ENCODE results near the gene PFKFB2.

DNA sequence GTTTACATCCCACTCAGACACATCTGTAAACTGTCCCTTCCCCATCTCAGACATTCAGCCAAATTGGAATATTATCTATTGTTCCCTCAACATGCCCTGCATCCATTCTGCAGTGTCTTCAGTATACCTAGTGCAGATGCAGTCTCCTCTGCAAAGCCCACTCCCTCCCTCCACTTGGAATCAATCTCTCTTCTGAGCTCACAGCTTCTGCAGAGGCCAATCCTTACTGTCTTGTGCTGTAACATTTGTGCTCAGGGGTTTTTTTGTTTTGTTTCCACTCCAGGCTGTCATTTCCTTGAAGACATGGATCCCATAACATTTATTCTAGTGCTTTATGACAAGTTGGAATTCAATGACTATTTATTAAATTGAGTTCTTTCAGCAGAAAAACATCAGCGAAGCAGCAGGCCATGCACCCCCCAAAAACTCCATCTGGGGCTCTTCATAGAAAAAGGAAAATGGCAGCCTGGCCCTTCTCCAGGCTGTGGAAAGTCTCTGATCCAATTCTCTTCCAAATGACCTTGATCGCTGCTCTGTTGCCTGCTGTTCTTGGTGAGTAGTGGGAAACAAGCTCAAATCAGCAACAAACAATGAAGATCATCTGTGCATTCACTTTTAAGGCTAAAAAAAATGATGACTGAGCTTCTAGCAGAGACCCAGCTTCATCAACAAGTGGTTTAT lies 59.7 kb downstream of the PFKFB2 start:
- TF ChIP-seq, protein P1, sequence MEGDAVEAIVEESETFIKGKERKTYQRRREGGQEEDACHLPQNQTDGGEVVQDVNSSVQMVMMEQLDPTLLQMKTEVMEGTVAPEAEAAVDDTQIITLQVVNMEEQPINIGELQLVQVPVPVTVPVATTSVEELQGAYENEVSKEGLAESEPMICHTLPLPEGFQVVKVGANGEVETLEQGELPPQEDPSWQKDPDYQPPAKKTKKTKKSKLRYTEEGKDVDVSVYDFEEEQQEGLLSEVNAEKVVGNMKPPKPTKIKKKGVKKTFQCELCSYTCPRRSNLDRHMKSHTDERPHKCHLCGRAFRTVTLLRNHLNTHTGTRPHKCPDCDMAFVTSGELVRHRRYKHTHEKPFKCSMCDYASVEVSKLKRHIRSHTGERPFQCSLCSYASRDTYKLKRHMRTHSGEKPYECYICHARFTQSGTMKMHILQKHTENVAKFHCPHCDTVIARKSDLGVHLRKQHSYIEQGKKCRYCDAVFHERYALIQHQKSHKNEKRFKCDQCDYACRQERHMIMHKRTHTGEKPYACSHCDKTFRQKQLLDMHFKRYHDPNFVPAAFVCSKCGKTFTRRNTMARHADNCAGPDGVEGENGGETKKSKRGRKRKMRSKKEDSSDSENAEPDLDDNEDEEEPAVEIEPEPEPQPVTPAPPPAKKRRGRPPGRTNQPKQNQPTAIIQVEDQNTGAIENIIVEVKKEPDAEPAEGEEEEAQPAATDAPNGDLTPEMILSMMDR (conservative IDR thresholded peaks at IDR 0.05 in 1 of 2, IDR thresholded peaks at IDR 0.05 in 1 of 2; ENCODE audit: extremely low read depth in 1 of 2, insufficient read depth in 1 of 2, low read depth in 1 of 2, low read length in 2 of 2) = no peak
- no peak for TF ChIP-seq EZH2 (IDR thresholded peaks at IDR 0.05; ENCODE audit: borderline replicate concordance, low read length)
